ENCODE data around the gene TRIB2.

DNA sequence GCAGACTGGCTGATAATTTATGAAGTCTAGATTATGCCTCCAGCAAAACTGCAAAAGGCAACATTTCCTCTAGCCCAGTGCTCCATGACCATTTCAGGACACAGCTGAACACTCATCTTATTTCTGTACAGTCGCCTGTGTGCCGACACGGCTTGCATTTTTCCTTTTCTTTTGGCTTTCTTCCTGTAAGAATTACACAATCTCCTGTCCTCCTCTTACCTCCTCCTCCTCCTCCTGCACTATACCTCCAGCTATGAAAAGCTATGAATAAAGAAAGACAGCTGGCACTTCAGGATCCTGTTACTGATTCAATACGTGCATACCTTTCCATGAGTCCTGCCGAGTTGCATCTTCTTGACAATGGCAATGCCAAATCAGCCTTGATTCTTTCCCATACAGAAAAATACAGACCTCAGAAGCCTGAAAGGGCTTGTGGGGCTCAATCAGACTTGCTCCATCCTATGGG, 32.2 kb upstream of the TRIB2 start:
- TF ChIP-seq, protein P1, sequence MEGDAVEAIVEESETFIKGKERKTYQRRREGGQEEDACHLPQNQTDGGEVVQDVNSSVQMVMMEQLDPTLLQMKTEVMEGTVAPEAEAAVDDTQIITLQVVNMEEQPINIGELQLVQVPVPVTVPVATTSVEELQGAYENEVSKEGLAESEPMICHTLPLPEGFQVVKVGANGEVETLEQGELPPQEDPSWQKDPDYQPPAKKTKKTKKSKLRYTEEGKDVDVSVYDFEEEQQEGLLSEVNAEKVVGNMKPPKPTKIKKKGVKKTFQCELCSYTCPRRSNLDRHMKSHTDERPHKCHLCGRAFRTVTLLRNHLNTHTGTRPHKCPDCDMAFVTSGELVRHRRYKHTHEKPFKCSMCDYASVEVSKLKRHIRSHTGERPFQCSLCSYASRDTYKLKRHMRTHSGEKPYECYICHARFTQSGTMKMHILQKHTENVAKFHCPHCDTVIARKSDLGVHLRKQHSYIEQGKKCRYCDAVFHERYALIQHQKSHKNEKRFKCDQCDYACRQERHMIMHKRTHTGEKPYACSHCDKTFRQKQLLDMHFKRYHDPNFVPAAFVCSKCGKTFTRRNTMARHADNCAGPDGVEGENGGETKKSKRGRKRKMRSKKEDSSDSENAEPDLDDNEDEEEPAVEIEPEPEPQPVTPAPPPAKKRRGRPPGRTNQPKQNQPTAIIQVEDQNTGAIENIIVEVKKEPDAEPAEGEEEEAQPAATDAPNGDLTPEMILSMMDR (conservative IDR thresholded peaks at IDR 0.05; ENCODE audit: low read depth, low read length) = no peak
- TF ChIP-seq EZH2 (IDR thresholded peaks at IDR 0.05; ENCODE audit: borderline replicate concordance, low read depth, low read length, poor library complexity, severe bottlenecking) = no peak
